LHCN-M2 (cell line): ENCODE data around the gene TMEM205. TPM values are rescaled to one million over a fixed set of nuclear protein-coding genes. Genes with fewer than 3 reads are reported as not detected.
"Not testable (repeated sequence)": the region's sequence is repeated elsewhere in the genome, so short reads cannot be mapped to it uniquely, and the experiment has no call there.

Experiments
- DNase-seq: peaks from one replicate; pipeline ENCODE4 v3.0.0-alpha.2; 2012; ENCODE audit warnings: low read depth
- polyA plus RNA-seq: library from polyadenylated mRNA; unstranded; fragments of >200 nt; gene quantifications from one replicate; pipeline ENCODE4 v1.2.1, GENCODE V29; 2012; ENCODE audit warnings: missing spikeins
- total RNA-seq: library from RNA; depleted of rRNA; stranded (reverse); fragments of >200 nt; gene quantifications from 2 replicates; pipeline ENCODE4 v1.2.3, GENCODE V29; 2014; rRNA removed

TMEM205 gene
- 158 and 174 TPM in 2 replicates for total RNA-seq
- polyA plus RNA-seq: 81.1 TPM

GRCh38 chr19:11346104-11346940, at the start of gene TMEM205, which contains the start of gene CCDC159:
Gene TMEM205, minus strand, starts transcription at chr19:11346268. Its CDS starts 649 bp downstream, at chr19:11345619.
Gene CCDC159, plus strand, starts transcription at chr19:11346519. Its CDS starts 88 bp downstream, at chr19:11346607.
- peak; percentile 100 for DNase-seq

DNA sequence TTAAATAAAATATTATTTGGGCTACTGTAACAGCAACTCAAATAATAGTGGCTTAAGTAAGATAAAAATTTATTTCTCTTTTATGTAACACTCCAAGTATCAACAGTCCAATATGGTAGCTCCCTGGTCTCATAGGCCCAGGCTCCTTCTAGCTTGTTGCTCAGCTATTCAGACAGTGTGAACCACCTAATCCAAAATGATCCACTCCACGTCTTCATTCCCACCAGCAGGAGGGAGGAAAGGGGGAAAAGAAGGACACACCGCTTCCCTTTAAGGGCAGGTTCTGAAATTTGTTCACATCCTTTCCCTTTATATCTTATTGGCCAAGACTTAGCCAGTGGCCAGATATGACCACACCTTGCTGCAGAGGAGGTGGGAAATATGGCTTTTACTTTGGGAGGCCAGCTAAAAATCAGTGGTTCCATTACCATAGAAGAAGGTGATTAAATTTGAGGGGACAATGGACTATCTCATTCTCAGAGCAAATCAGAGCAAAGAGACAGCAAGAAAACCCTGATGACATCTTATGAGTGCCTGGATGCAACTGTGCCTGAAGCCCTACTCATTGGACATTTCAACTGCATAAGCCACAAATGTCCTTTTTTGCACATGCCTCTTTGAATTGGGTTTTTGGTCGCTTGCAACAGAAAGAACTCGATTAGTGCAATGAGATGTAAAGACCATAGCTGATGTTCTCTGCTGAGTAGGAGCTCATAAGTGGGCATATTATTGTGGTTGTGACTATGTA, 45.0 kb upstream of the TMEM205 start:
- DNase-seq: no peak

- DNase-seq: no peak
Measured at GRCh38 chr19:11390359-11390758, 44.3 kb upstream of the TMEM205 start.

DNA sequence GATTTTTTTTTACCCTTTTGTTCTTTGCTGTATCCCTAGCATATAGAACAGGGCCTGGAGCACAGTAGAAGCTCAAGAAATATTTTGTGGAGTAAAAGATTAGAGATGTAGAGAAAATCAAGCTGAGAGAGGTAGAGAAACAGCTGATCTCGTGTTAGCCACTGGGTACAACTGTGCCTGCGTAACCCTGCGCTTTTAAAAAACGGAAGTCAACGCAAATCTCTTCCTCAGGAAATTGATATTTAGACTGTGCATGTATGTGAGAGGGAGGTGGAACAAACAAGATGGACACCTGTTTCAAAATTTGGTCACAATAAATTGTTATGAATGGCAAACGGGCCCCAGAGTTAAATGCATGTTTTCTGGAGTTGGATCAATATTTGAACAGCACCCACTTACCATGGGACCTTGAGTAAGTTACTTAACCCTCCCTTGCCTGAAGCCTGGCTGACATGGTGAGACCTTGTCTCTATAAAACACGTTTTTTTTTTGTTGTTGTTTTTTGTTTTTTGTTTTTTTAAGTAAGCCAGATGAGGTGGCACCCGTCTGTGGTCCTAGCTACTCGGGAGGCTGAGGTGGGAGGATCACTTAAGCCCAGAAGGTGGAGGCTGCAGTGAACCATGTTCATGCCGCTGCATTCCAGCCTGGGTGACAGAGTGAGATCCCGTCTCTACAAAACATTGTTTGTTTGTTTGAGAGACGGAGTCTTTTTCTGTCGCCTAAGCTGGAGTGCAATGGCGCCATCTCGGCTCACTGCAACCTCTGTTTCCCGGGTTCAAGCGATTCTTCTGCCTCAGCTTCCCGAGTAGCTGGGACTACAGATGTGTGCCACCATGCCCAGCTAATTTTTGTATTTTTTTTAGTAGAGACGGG, 41.3 kb upstream of the TMEM205 start:
- DNase-seq: no peak

- DNase-seq: no peak
Measured at GRCh38 chr19:11384778-11385129, 38.7 kb upstream of the TMEM205 start.

GRCh38 chr19:11383706-11384048, 37.6 kb upstream of the TMEM205 start:
- no peak for DNase-seq

DNA sequence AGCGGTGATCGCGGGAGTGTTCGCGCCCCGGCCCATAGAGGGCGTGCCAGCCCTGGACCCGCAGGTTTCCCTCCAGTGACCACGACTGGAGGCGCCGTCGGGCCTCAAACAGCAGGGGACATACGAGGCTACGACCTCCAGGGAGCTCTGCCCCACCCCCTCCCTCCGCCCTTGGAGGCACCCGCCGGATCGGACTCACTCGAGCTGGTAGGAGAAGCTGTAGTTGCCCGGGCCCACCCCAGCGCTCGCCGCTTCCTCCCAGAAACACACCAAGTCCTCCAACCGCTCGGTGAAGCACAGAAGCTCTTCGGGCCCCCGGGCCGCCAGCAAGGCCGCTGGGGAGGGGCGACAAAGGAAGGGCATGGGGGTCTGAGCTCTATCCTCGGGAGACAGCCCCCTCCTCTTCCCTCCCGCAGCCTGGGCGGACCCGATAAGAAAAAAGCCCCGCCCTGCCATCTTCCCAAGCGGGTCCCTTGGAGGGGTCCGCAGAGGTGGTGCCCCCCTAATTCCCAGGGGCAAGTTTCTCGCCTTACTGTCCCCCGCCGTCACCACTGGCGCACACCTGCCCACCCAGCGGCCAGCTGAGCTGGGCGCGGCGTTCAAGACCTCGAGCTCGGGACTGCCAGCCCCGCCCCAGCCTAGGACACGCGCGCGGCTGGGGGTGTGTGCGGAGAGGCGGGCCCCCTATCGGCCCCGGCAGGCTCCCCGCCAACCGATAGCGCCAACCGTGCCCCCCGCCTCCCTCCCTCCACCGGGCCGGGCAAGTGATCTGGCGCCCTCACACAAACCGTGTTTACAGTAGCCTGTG, 37.0 kb upstream of the TMEM205 start:
- peak; percentile 19 for DNase-seq

GRCh38 chr19:11380653-11381537, 34.8 kb upstream of the TMEM205 start:
- DNase-seq: peak; percentile 94

DNA sequence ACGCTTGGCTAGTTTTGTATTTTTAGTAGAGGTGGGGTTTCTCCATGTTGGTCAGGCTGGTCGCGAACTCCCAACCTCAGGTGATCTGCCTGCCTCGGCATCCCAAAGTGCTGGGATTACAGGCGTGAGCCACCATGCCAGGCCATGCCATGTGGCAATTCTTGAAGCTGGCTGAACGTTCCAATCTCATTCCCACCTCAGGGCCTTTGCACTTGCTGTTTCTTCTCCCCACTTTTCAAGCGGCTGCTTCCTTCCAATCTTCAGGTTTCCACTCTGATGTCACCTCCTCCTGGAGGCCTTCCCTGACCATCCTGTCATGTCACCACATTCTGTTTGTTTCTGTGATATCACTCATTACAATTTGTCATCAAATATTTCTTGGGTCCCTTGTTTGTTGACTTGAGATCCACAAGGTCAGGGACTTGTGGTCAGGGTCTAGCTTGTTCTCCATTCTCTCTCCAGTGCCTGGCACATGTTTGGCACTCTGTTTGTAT, 33.8 kb upstream of the TMEM205 start:
- no peak for DNase-seq

- DNase-seq: not testable (repeated sequence)
Measured at GRCh38 chr19:11379269-11379845, 33.3 kb upstream of the TMEM205 start.

DNA sequence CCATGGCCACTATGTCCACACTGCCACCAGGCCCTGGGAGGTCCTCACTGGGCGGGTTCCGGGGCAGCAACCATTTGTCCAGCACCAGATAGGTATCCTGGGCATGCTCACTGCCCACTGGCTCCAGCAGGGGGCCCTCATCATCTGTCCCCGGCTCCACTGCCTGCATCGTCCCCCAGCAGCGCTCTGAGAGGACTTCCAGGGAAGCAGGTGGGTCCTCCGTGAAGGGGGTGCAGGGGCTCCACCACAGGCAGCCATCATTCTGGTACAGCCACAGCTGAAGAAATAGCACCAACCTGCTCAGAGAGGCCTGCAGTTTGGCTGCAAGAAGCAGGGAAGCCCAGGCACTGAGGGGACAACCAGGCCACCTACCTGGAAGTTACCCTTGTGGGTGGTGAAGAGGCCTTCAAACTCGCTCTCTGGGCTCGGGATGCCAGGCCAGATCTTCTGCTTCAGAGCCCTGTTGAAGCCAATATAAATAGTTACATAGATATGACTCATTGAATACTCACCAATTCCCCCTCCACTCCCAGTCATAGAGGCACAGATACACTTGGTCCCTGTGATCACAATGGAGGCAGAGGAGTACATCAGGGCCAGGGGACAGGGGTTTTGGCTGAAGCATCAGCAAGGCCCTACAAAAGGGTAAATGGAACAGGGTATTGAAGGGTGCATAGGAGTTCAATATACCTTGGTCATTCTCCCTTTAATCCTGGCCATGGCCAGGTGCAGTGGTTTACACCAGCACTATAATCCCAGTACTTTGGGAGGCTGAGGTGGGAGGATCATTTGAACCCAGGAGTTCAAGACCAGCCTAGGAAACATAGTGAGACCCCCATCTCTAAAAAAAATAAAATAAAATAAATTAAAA, 32.5 kb upstream of the TMEM205 start:
- peak; percentile 81 for DNase-seq

GRCh38 chr19:11377756-11378155, 31.7 kb upstream of the TMEM205 start:
- no peak for DNase-seq

DNA sequence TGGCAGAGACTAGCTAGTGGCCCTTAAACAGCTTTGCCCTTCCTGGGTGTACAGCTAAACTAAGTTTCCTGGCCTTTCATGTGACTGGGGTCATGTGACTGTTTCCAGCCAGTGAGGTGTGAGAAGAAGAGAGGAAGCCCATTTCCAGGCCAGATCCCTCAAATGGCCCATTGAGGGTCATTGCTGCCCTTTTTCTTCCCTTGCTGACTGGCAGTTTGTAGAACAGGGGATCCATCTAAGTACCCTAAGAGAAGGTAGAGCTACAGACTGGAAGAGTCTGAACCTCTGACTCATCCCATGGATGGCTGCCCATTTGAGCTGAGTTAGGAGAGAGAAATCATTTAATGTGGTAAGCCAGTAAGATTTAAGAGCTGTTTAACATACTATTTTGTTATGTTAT, 31.2 kb upstream of the TMEM205 start:
- peak; percentile 81 for DNase-seq

DNA sequence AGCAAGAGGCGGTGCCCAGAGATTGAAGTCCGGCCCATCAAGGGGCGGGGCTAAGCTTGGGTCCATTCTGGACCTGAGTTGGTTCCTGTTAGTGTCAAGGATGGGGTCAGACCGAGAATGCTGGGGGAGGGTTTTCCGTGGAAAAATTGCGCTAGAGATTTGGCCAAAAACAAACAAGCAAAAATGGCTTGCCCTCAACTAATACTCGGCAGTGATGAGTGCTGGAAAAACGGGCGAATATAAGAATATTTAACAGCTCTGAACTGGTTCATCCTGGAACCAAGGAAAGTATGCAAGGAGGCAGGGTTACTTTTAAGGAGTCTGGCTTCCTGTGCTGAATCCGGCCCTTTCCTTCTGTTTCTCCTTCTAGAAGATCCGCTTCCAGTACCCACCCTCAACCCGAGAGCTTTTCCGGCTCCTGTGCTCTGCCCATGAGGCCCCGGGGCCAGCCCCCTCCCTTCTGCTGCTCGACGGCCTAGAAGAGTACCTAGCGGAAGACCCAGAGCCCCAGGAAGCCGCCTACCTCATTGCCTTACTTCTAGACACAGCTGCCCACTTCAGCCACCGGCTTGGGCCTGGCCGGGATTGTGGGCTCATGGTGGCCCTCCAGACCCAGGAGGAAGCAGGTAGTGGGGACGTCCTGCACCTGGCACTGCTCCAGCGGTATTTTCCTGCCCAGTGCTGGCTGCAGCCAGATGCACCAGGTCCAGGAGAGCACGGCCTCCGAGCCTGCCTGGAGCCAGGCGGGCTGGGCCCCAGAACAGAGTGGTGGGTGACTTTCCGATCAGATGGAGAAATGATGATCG, 29.3 kb upstream of the TMEM205 start:
- DNase-seq: no peak

DNA sequence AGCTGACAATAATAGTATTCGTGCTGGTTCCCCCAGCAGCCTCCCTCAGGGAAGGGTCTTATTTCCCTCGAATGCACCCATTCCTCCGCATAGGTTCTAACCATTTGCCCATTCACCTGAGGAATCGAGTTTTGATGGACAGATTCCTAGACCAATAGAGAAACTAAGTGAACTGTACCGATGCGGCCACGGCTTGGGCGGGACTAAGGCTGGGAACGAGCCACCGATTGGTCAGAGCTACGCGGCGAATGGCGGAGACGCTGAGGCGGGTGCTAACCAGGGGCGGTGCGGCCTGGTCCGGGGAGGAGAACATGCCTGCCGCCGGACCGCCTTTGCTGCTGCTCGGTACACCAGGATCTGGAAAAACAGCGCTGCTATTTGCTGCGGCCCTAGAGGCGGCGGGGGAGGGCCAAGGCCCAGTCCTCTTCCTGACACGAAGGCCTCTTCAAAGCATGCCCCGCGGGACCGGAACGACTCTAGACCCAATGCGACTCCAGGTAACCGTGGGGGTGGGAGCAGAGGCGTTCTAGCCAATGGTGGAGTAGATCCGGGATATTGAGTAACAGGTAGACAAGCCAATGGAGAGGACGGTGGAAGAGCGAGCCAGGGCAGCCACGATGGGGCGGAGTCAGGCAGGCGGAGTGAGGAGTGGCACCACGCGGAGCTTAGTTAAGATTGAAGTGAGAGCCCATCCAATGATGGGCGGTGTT, 28.5 kb upstream of the TMEM205 start, which contains the start of gene SWSAP1:
Gene SWSAP1, plus strand, starts transcription at position 234 of the 710 bp plus-strand sequence. Its CDS starts 15 bp downstream, at position 249.
- DNase-seq: peak; percentile 99

DNA sequence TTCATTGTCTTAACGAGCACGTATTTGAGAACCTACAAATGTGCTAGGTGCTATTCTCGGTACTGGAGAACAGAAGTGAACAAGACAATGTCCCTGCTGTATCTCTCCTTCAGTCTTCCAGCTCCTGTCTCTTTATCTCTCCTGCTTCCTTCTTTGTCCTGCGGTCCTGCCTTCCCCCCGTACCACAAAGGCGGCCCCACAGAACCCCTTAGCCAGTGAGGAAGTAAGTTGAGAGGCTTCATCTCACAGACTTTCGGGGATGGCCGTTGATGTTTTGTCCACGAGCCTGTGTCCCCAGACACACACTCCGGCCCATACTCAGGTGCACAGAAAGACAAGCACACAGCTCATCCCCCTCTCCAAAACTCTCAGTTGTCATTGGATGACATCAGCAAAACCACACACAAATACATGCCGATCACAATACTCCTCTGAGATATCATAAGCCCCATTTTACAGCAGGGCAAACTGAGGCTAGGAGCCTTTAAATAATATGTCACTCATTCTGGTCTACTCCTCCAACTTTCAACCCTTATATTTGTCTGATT, 27.9 kb upstream of the TMEM205 start:
- DNase-seq: no peak
